IPS-NIHi7 (cell line): ENCODE results near the gene CRIP1.

ENCODE experiments used
- DNase-seq: peaks from one replicate; pipeline ENCODE4 v3.0.0; 2012; ENCODE audit warnings: mixed read lengths; ENCODE audit errors: extremely low spot score

CRIP1 gene

GRCh38 chr14:105492031-105492970 lies 5.6 kb downstream of the CRIP1 start:
- no peak for DNase-seq

GRCh38 chr14:105492971-105493871 lies 6.5 kb downstream of the CRIP1 start:
- DNase-seq = no peak

- no peak for DNase-seq
Observed at GRCh38 chr14:105493921-105494605, 7.4 kb downstream of the CRIP1 start.

- DNase-seq = no peak
Observed at GRCh38 chr14:105494606-105494929, 7.9 kb downstream of the CRIP1 start.

GRCh38 chr14:105495101-105495989 lies 8.7 kb downstream of the CRIP1 start:
- no peak for DNase-seq

GRCh38 chr14:105495990-105496830 lies 9.5 kb downstream of the CRIP1 start:
- no peak for DNase-seq

GRCh38 chr14:105496831-105497591 lies 10.3 kb downstream of the CRIP1 start:
- DNase-seq = no peak

GRCh38 chr14:105497671-105498429 lies 11.2 kb downstream of the CRIP1 start:
- DNase-seq = no peak

- no peak for DNase-seq
Observed at GRCh38 chr14:105498430-105499255, 12.0 kb downstream of the CRIP1 start.

GRCh38 chr14:105499256-105500035 lies 12.8 kb downstream of the CRIP1 start:
- no peak for DNase-seq

GRCh38 chr14:105500036-105500725 lies 13.5 kb downstream of the CRIP1 start:
- DNase-seq = no peak

GRCh38 chr14:105500726-105501101 lies 14.0 kb downstream of the CRIP1 start:
- DNase-seq = no peak

GRCh38 chr14:105501504-105502291 lies 15.0 kb downstream of the CRIP1 start:
- no peak for DNase-seq

GRCh38 chr14:105502446-105503295 lies 16.0 kb downstream of the CRIP1 start:
- no peak for DNase-seq

- no peak for DNase-seq
Observed at GRCh38 chr14:105503296-105503640, 16.6 kb downstream of the CRIP1 start.
